GM12801 (cell line): Measurements from ENCODE around the gene OSBPL6.

ENCODE experiments used
- CTCF ChIP-seq: IDR thresholded peaks from one replicate; pipeline ENCODE4 v1.5.1; 2011; ENCODE audit warnings: control low read depth; ENCODE audit not compliant: insufficient read length; ENCODE audit errors: extremely low read depth

The OSBPL6 gene

GRCh38 chr2:178409261-178409660, 214.9 kb downstream of the OSBPL6 start:
- no peak for TF ChIP-seq CTCF

GRCh38 chr2:178412047-178412446, 217.7 kb downstream of the OSBPL6 start:
- TF ChIP-seq CTCF: no peak

- TF ChIP-seq CTCF: no peak
Observed at GRCh38 chr2:178413472-178414265, 219.4 kb downstream of the OSBPL6 start.

- TF ChIP-seq CTCF: peak; percentile 75
Observed at GRCh38 chr2:178414266-178415247, 220.2 kb downstream of the OSBPL6 start.

GRCh38 chr2:178415979-178416378, 221.7 kb downstream of the OSBPL6 start:
- no peak for TF ChIP-seq CTCF

GRCh38 chr2:178417916-178418315, 223.6 kb downstream of the OSBPL6 start:
- TF ChIP-seq CTCF: no peak

- no peak for TF ChIP-seq CTCF
Observed at GRCh38 chr2:178418426-178418825, 224.1 kb downstream of the OSBPL6 start.
